WTC11 (cell line): ENCODE data around the gene HMX2. TPM values are rescaled to one million over a fixed set of nuclear protein-coding genes. Genes with fewer than 3 reads are reported as not detected.

Experiments used
- ATAC-seq: fragments of 200-7000 bp; cut with Tn5 transposase; 2 replicates; pipeline ENCODE4 v1.10.0; 2021; ENCODE audit warnings: mild to moderate bottlenecking, moderate library complexity
- CTCF ChIA-PET: fragments of 300-600 bp; sonication (Branson Sonifier 250); formaldehyde crosslinking; loops from one replicate; lab custom pipeline; 2021; ENCODE audit warnings: antibody characterized with exemption; lab: Charles Lee
- POLR2A ChIA-PET: fragments of 350-600 bp; sonication (Branson Sonifier 250); formaldehyde crosslinking; loops from one replicate; lab custom pipeline; 2021; ENCODE audit warnings: antibody characterized with exemption; lab: Charles Lee
- DNase-seq: peaks from one replicate; pipeline ENCODE4 v3.0.0; 2021; ENCODE audit warnings: low spot score
- H3K27ac Mint-ChIP-seq: 2 replicates; pipeline ENCODE4 v1.8.0; 2021; ENCODE audit warnings: mixed read lengths
- H3K27me3 Mint-ChIP-seq: 2 replicates; pipeline ENCODE4 v1.8.0; 2021; ENCODE audit warnings: low read depth, mild to moderate bottlenecking, moderate library complexity, mixed read lengths
- H3K36me3 Mint-ChIP-seq: 2 replicates; pipeline ENCODE4 v1.8.0; 2021; ENCODE audit warnings: mixed read lengths
- H3K4me1 Mint-ChIP-seq: 2 replicates; pipeline ENCODE4 v1.8.0; 2022; ENCODE audit warnings: mixed read lengths
- H3K4me3 Mint-ChIP-seq: 2 replicates; pipeline ENCODE4 v1.8.0; 2021; ENCODE audit warnings: mild to moderate bottlenecking, moderate library complexity, mixed read lengths
- H3K9me3 Mint-ChIP-seq: 2 replicates; pipeline ENCODE4 v1.8.0; 2021; ENCODE audit warnings: mixed read lengths
- JAZF1 ChIP-seq: fragments of 250-450 bp; sonication (Bioruptor Pico); IDR thresholded peaks from 2 replicates; pipeline ENCODE4 v1.9.0; 2021; ENCODE audit warnings: moderate library complexity, mild to moderate bottlenecking, inconsistent platforms
- MXD4 ChIP-seq: fragments of 250-450 bp; sonication (Bioruptor Pico); IDR thresholded peaks from 2 replicates; pipeline ENCODE4 v1.8.0; 2021; ENCODE audit warnings: mild to moderate bottlenecking, moderate library complexity, borderline replicate concordance
- NFYB ChIP-seq: sonication (generic); formaldehyde crosslinking; conservative IDR thresholded peaks from 2 replicates; pipeline ENCODE4 v1.8.0; 2022; ENCODE audit warnings: low read depth, missing genetic modification reagents
- SP1 ChIP-seq: sonication (generic); formaldehyde crosslinking; conservative IDR thresholded peaks from 2 replicates; pipeline ENCODE4 v1.8.1; 2022; ENCODE audit warnings: missing genetic modification reagents
- TEAD1 ChIP-seq: sonication (generic); formaldehyde crosslinking; IDR thresholded peaks from 2 replicates; pipeline ENCODE4 v1.8.0; 2022; ENCODE audit warnings: mild to moderate bottlenecking, missing genetic modification reagents
- TEAD4 ChIP-seq: sonication (generic); formaldehyde crosslinking; IDR thresholded peaks from 2 replicates; pipeline ENCODE4 v1.8.0; 2022; ENCODE audit warnings: mild to moderate bottlenecking, missing genetic modification reagents
- ZBTB21 ChIP-seq: sonication (generic); formaldehyde crosslinking; IDR thresholded peaks from 2 replicates; pipeline ENCODE4 v1.8.1; 2023; ENCODE audit warnings: mild to moderate bottlenecking, missing genetic modification reagents, borderline replicate concordance
- ZNF138 ChIP-seq: sonication (generic); formaldehyde crosslinking; conservative IDR thresholded peaks from 2 replicates; pipeline ENCODE4 v1.8.1; 2022; ENCODE audit warnings: mild to moderate bottlenecking, moderate library complexity, missing genetic modification reagents
- ZNF219 ChIP-seq: sonication (generic); formaldehyde crosslinking; IDR thresholded peaks from 2 replicates; pipeline ENCODE4 v1.8.0; 2023; ENCODE audit warnings: missing genetic modification reagents, mild to moderate bottlenecking, borderline replicate concordance
- ZNF263 ChIP-seq: sonication (generic); formaldehyde crosslinking; IDR thresholded peaks from 2 replicates; pipeline ENCODE4 v1.8.1; 2022; ENCODE audit warnings: low read depth, mild to moderate bottlenecking, moderate library complexity, missing genetic modification reagents
- ZNF396 ChIP-seq: fragments of 250-450 bp; sonication (Bioruptor Pico); IDR thresholded peaks from 2 replicates; pipeline ENCODE4 v1.8.0; 2021; ENCODE audit warnings: mild to moderate bottlenecking, moderate library complexity, borderline replicate concordance
- ZNF416 ChIP-seq: fragments of 250-450 bp; sonication (Bioruptor Pico); IDR thresholded peaks from 2 replicates; pipeline ENCODE4 v1.9.0; 2021; ENCODE audit warnings: mild to moderate bottlenecking, inconsistent platforms
- total RNA-seq: library from RNA; stranded (reverse); gene quantifications from 3 replicates; pipeline ENCODE4 v1.2.3, GENCODE V29; 2021
- TF ChIP-seq, protein P1 (sequence below): fragments of 250-450 bp; sonication (Bioruptor Pico); IDR thresholded peaks from 2 replicates; pipeline ENCODE4 v1.9.0; 2021; ENCODE audit warnings: mild to moderate bottlenecking
- TF ChIP-seq, protein P2 (sequence below): sonication (generic); formaldehyde crosslinking; IDR thresholded peaks from 2 replicates; pipeline ENCODE4 v1.8.0; 2022; ENCODE audit warnings: mild to moderate bottlenecking, missing genetic modification reagents
- TF ChIP-seq, protein P3 (sequence below): fragments of 250-450 bp; sonication (Bioruptor Pico); conservative IDR thresholded peaks from 2 replicates; pipeline ENCODE4 v1.9.0; 2021; ENCODE audit warnings: mild to moderate bottlenecking
- TF ChIP-seq, protein P4 (sequence below): sonication (generic); formaldehyde crosslinking; IDR thresholded peaks from 2 replicates; pipeline ENCODE4 v1.8.1; 2023; ENCODE audit warnings: mild to moderate bottlenecking, missing genetic modification reagents
- TF ChIP-seq, protein P5 (sequence below): sonication (generic); formaldehyde crosslinking; IDR thresholded peaks from 2 replicates; pipeline ENCODE4 v1.8.1; 2022; ENCODE audit warnings: mild to moderate bottlenecking, missing genetic modification reagents, moderate library complexity, borderline replicate concordance
- TF ChIP-seq, protein P6 (sequence below): fragments of 250-450 bp; sonication (Bioruptor Pico); IDR thresholded peaks from 2 replicates; pipeline ENCODE4 v1.8.0; 2021; ENCODE audit warnings: mild to moderate bottlenecking
- TF ChIP-seq, protein P7 (sequence below): sonication (generic); formaldehyde crosslinking; IDR thresholded peaks from 2 replicates; pipeline ENCODE4 v1.8.1; 2022; ENCODE audit warnings: low read depth, missing genetic modification reagents, borderline replicate concordance

The HMX2 gene
- total RNA-seq, 1 experiment from 2014 or later: 0.59 TPM

DNA sequence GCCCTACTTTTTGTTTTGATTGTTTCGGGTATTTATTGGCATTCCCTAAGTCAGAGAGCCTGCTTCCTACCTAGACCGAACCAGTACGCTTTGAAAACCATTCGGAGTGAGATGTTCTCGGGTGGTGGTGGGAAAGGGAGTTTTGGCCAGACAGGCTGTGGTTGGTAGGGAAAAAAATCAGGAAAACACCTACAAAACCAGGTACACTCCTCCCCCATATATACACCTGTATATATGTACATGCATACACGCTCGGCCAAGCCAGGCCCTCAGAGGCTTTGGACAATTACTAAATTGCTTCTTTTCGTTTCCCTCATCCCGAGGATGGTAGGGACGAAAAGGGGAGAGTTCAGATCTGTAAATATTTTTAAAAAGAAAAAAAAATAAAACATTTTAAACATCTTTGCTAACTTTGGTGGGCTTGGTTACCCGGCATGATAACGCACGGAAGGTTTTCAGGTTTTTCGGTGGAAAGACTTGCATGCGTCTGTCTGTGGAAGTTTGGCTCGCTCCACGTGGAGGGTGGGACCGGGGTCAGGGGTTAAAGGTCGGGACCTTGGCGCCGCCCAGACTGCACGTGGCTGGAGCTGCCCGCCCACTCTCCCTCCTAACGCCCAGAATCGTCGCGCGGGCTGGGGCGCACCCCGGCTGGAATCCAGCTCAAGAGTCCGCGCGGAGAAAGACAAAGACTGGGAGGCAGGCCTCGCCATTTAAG, 2.5 kb downstream of the HMX2 start (continued):
- no peak for TF ChIP-seq JAZF1 (CRISPR knock-in tag)
- TF ChIP-seq ZNF416 (CRISPR knock-in tag): no peak
- TF ChIP-seq, protein P1, sequence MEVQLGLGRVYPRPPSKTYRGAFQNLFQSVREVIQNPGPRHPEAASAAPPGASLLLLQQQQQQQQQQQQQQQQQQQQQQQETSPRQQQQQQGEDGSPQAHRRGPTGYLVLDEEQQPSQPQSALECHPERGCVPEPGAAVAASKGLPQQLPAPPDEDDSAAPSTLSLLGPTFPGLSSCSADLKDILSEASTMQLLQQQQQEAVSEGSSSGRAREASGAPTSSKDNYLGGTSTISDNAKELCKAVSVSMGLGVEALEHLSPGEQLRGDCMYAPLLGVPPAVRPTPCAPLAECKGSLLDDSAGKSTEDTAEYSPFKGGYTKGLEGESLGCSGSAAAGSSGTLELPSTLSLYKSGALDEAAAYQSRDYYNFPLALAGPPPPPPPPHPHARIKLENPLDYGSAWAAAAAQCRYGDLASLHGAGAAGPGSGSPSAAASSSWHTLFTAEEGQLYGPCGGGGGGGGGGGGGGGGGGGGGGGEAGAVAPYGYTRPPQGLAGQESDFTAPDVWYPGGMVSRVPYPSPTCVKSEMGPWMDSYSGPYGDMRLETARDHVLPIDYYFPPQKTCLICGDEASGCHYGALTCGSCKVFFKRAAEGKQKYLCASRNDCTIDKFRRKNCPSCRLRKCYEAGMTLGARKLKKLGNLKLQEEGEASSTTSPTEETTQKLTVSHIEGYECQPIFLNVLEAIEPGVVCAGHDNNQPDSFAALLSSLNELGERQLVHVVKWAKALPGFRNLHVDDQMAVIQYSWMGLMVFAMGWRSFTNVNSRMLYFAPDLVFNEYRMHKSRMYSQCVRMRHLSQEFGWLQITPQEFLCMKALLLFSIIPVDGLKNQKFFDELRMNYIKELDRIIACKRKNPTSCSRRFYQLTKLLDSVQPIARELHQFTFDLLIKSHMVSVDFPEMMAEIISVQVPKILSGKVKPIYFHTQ (CRISPR knock-in tag): no peak
- peak; percentile 77 for TF ChIP-seq SP1 (CRISPR knock-in tag)
- TF ChIP-seq, protein P2, sequence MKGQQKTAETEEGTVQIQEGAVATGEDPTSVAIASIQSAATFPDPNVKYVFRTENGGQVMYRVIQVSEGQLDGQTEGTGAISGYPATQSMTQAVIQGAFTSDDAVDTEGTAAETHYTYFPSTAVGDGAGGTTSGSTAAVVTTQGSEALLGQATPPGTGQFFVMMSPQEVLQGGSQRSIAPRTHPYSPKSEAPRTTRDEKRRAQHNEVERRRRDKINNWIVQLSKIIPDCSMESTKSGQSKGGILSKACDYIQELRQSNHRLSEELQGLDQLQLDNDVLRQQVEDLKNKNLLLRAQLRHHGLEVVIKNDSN: peak; percentile 83; the same call in 1 of the 2 replicates
- TF ChIP-seq, protein P3, sequence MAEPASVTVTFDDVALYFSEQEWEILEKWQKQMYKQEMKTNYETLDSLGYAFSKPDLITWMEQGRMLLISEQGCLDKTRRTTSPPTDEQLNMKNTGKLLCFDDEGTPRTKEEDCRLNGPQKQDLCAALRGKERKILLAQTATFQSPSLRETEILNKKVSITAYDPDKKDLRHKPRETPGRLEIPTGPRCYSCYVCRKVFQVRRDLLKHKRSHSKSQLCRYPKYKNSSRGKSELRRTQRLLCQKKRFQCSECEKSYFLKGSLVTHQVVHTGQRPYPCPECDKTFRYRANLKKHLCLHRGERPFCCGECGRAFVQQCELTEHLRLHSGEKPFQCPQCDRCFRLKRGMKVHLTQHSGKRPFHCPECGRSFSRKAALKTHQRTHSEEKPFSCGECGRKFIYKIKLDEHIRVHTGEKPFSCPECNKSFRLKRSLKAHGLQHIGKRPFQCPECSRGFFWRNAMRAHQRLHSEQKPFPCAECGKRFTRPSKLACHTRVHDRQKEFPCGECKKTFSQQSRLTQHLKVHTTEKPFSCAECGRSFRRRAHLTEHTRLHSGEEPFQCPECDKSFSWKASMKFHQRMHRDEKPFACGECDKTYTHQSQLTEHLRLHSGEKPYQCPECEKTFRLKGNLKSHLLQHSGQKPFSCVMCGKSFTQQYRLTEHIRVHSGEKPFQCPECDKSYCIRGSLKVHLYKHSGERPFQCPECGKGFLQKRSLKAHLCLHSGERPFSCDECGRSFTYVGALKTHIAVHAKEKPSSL: no peak
- TF ChIP-seq ZNF138 (CRISPR knock-in tag): 0 out of 2 replicates have a peak, but pooled peaks have one; percentile 35

DNA sequence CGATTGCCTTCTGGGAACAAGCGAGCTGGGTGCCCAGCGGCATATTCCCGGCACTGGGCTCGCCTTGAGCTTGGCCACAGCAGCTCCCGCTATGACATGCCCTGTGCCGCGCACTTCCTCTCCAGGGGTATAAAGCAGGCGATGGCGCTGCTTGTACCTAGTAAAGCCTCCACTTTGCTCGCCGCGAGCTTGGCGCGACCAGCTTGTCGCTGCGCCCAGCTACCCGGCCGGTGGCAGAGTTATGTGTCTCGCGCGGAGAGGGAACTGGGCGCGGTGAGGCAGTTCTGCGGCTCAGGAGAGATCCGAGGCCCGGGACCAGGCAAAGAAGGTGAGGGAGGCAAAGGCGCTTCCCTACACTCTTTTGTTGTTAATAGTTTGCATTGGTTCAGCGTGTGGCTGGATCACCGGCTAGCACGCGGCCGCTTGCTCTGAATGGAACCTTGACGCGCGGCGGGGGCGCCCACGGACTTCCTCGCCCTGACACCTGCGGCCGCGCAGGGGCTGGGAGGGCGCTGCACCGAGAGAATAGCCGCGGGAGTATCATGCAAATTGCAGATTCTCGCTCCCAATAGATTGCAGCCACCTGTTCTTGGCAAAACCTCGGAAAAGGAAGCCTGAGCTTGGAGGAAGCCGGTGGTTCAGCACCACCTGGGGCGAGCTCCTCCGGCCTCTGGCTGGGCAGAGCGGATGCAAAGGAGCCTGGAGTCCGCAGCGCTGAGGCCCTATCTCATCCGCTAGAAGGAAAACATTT, 3.2 kb downstream of the HMX2 start:
- H3K4me3 Mint-ChIP-seq: peak overlapping the region; percentile 68
- POLR2A ChIA-PET: interaction anchor here (1.1 to 1.3 kb wide), 3 partner anchors 11 to 17 kb away, joined by 4 read pairs; no protein-coding TSS in a partner anchor
- ATAC-seq (peak; percentile 2), DNase-seq (peak; percentile 77)
- no peaks in the 10 kb centered on the region for H3K9me3 Mint-ChIP-seq
- CTCF ChIA-PET: interaction anchor here (0.8 to 6.1 kb wide), 7 partner anchors 10 to 489 kb away, joined by 3 to 43 read pairs (median 5); no protein-coding TSS in a partner anchor
- H3K27ac Mint-ChIP-seq: peak overlapping the region; percentile 91
- H3K4me1 Mint-ChIP-seq: peaks cover 61% of the 10 kb centered on the region
- H3K36me3 Mint-ChIP-seq: peaks cover 12% of the 10 kb centered on the region
- H3K27me3 Mint-ChIP-seq: peaks cover 62% of the 10 kb centered on the region
- TF ChIP-seq ZNF263 (CRISPR knock-in tag) (peak; percentile 55; the same call in 1 of the 2 replicates), MXD4 (CRISPR knock-in tag) (no peak), ZNF396 (CRISPR knock-in tag) (no peak), TEAD4 (CRISPR knock-in tag) (no peak; the same call in 1 of the 2 replicates), NFYB (CRISPR knock-in tag) (no peak), TEAD1 (peak; percentile 45), ZBTB21 (no peak), ZNF219 (CRISPR knock-in tag) (peak; percentile 75; the same call in 1 of the 2 replicates), JAZF1 (CRISPR knock-in tag) (no peak)
- TF ChIP-seq, protein P3: no peak
- TF ChIP-seq, protein P4, sequence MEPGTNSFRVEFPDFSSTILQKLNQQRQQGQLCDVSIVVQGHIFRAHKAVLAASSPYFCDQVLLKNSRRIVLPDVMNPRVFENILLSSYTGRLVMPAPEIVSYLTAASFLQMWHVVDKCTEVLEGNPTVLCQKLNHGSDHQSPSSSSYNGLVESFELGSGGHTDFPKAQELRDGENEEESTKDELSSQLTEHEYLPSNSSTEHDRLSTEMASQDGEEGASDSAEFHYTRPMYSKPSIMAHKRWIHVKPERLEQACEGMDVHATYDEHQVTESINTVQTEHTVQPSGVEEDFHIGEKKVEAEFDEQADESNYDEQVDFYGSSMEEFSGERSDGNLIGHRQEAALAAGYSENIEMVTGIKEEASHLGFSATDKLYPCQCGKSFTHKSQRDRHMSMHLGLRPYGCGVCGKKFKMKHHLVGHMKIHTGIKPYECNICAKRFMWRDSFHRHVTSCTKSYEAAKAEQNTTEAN (CRISPR knock-in tag): 0 out of 2 replicates have a peak, but pooled peaks have one; percentile 19
- TF ChIP-seq, protein P5, sequence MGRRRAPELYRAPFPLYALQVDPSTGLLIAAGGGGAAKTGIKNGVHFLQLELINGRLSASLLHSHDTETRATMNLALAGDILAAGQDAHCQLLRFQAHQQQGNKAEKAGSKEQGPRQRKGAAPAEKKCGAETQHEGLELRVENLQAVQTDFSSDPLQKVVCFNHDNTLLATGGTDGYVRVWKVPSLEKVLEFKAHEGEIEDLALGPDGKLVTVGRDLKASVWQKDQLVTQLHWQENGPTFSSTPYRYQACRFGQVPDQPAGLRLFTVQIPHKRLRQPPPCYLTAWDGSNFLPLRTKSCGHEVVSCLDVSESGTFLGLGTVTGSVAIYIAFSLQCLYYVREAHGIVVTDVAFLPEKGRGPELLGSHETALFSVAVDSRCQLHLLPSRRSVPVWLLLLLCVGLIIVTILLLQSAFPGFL: no peak
- TF ChIP-seq, protein P6, sequence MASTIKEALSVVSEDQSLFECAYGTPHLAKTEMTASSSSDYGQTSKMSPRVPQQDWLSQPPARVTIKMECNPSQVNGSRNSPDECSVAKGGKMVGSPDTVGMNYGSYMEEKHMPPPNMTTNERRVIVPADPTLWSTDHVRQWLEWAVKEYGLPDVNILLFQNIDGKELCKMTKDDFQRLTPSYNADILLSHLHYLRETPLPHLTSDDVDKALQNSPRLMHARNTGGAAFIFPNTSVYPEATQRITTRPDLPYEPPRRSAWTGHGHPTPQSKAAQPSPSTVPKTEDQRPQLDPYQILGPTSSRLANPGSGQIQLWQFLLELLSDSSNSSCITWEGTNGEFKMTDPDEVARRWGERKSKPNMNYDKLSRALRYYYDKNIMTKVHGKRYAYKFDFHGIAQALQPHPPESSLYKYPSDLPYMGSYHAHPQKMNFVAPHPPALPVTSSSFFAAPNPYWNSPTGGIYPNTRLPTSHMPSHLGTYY (CRISPR knock-in tag): no peak
- TF ChIP-seq, protein P7, sequence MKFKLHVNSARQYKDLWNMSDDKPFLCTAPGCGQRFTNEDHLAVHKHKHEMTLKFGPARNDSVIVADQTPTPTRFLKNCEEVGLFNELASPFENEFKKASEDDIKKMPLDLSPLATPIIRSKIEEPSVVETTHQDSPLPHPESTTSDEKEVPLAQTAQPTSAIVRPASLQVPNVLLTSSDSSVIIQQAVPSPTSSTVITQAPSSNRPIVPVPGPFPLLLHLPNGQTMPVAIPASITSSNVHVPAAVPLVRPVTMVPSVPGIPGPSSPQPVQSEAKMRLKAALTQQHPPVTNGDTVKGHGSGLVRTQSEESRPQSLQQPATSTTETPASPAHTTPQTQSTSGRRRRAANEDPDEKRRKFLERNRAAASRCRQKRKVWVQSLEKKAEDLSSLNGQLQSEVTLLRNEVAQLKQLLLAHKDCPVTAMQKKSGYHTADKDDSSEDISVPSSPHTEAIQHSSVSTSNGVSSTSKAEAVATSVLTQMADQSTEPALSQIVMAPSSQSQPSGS: no peak
